HFFc6 (cell line): ENCODE measurements around the gene OXTR. TPM values are rescaled to one million over a fixed set of nuclear protein-coding genes. Genes with fewer than 3 reads are reported as not detected.
A peak's percentile ranks its signal among the peaks of the same experiment; 100 is the strongest.

ENCODE experiments used
- DNase-seq: peaks from one replicate; pipeline ENCODE4 v3.0.0-alpha.2; 2018
- H3K27ac Mint-ChIP-seq: 2 replicates; pipeline ENCODE4 v1.8.0; 2020; ENCODE audit warnings: mild to moderate bottlenecking, mixed read lengths
- H3K27me3 Mint-ChIP-seq: 2 replicates; pipeline ENCODE4 v1.8.0; 2021; ENCODE audit warnings: mild to moderate bottlenecking, moderate library complexity, mixed read lengths; ENCODE audit not compliant: insufficient read depth
- H3K36me3 Mint-ChIP-seq: 2 replicates; pipeline ENCODE4 v1.8.0; 2021; ENCODE audit warnings: low read depth, mixed read lengths
- H3K4me1 Mint-ChIP-seq: 2 replicates; pipeline ENCODE4 v1.8.0; 2020; ENCODE audit warnings: low read depth, mixed read lengths
- H3K4me3 Mint-ChIP-seq: 2 replicates; pipeline ENCODE4 v1.8.0; 2020; ENCODE audit warnings: mild to moderate bottlenecking, moderate library complexity, mixed read lengths
- H3K9me3 Mint-ChIP-seq: 2 replicates; pipeline ENCODE4 v1.8.0; 2020; ENCODE audit warnings: mild to moderate bottlenecking, mixed read lengths
- total RNA-seq, 6 experiments: library from RNA; stranded (reverse); fragmentation: NEBNext Ultra II Directional; extraction: Animal tissue kit (Norgen Biotek cat#: 25700); gene quantifications; 2 replicates in 1 of 6; 3 replicates in 5 of 6; pipeline ENCODE4 v1.2.3, GENCODE V29; 2021
- TF ChIP-seq, protein P1 (sequence below): fragments of 200-600 bp; sonication (generic); IDR thresholded peaks from 2 replicates; pipeline ENCODE4 v1.5.0; 2021; ENCODE audit warnings: antibody characterized with exemption, mild to moderate bottlenecking

OXTR gene
- total RNA-seq, 6 experiments from 2014 or later = 596 to 899 (median 635) TPM

DNA sequence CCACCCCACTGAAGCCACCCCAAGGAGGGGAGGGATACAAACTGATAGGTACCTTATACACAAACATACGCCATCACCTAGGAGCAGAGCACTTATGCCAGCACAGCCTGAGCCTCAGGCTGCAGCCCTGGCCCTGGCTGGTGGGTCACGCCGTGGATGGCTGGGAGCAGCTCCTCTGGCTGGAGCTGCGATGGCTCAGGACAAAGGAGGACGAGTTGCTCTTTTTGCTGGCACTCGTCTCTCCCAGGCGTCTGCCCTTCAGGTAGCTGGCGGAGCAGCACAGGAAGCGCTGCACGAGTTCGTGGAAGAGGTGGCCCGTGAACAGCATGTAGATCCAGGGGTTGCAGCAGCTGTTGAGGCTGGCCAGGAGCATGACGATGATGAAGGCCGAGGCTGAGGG, 16.6 kb downstream of the OXTR start:
- Mint-ChIP-seq H3K4me1 (peaks cover 66% of the 10 kb centered on the region), H3K27me3 (peaks cover 16% of the 10 kb centered on the region), H3K27ac (peak overlapping the region; percentile 72), H3K4me3 (no peak overlapping the region), H3K36me3 (peaks cover 80% of the 10 kb centered on the region), H3K9me3 (no peaks in the 10 kb centered on the region)
- DNase-seq = no peak
- TF ChIP-seq, protein P1, sequence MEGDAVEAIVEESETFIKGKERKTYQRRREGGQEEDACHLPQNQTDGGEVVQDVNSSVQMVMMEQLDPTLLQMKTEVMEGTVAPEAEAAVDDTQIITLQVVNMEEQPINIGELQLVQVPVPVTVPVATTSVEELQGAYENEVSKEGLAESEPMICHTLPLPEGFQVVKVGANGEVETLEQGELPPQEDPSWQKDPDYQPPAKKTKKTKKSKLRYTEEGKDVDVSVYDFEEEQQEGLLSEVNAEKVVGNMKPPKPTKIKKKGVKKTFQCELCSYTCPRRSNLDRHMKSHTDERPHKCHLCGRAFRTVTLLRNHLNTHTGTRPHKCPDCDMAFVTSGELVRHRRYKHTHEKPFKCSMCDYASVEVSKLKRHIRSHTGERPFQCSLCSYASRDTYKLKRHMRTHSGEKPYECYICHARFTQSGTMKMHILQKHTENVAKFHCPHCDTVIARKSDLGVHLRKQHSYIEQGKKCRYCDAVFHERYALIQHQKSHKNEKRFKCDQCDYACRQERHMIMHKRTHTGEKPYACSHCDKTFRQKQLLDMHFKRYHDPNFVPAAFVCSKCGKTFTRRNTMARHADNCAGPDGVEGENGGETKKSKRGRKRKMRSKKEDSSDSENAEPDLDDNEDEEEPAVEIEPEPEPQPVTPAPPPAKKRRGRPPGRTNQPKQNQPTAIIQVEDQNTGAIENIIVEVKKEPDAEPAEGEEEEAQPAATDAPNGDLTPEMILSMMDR = no peak

DNA sequence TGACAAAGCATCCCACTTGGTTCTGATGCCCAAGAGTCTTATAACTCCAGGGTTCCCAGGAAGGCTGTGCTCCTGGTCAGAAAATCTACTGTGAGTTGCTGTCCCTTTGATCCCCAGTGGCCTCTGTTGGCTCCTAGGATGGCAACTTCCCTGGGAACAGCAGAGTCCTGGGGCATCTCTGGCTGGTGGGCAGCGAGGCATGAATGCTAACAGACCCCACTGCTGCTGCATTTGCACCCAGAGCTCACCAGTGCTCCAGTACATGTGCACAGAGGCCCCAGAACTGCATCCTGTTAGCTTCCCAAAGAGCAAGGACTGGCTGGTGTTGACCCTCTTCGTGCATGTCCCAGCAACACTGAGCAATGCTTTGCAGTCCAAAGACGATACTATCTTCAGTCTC, 20.1 kb downstream of the OXTR start:
- peak overlapping the region; percentile 14 for H3K27ac Mint-ChIP-seq
- H3K27me3 Mint-ChIP-seq = peaks cover 23% of the 10 kb centered on the region
- peaks cover 47% of the 10 kb centered on the region for H3K36me3 Mint-ChIP-seq
- no peaks in the 10 kb centered on the region for H3K9me3 Mint-ChIP-seq
- TF ChIP-seq, protein P1 = no peak
- H3K4me3 Mint-ChIP-seq = no peak overlapping the region
- peaks cover 31% of the 10 kb centered on the region for H3K4me1 Mint-ChIP-seq
- DNase-seq = no peak

DNA sequence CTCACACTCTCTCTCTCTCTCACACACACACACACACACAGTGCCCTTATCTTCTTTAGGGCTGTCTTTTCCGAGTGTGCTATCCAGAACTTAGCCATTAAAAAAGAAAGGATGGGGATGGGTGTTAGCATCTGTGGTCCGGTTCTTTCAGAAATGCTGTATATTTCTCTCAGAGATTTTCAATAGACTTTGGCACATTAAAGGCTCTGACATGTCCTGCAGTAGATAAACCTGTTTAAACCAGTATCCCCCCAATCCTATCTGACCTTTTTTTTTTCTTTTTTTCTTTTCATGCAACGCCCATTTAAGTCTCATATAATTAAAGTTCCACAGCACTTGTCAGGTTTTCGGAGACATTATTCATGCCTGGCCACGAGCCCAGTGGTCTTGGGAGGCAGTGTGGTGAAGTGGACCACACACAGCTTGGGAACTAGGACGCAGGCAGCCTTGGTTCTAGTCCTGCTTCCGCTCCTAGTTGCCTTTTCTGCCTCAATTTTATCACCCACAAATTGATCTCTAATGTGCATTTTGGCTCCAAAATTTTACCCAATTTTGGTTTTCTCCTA, 22.6 kb downstream of the OXTR start:
- H3K27me3 Mint-ChIP-seq = peaks cover 18% of the 10 kb centered on the region
- H3K36me3 Mint-ChIP-seq = peaks cover 23% of the 10 kb centered on the region

DNA sequence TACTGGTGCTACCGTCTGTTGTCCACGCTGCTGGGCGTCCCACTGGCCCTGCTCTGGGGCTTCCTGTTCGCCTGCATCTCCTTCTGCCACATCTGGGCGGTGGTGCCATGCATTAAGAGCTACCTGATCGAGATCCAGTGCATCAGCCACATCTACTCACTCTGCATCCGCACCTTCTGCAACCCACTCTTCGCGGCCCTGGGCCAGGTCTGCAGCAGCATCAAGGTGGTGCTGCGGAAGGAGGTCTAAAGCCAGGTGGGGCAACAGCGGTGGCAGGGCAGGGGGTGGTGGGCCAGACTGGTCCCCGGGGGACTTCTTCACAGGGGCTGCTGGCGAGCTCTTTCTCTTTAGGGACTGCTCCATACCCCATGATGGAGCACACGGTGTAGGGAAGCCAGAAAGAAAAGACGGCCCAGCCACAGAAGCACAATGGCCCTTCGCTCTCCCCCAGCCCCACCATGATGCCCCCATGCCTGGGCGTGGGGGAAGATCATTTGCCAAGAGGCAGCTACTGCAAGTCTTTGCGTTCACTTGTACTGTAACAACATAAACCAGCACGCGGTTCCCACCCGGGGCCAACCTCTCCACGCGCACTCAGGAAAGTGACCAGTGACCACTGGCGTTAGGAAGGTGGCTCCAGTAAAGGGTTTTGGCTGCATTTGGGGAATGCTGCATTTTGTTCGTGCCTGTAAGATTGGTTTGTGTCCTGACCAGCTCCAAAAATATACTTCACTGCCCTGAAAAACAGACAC, 23.6 kb downstream of the OXTR start:
- H3K27me3 Mint-ChIP-seq = peaks cover 18% of the 10 kb centered on the region
- peaks cover 36% of the 10 kb centered on the region for H3K4me1 Mint-ChIP-seq
- no peak overlapping the region for H3K4me3 Mint-ChIP-seq
- peak overlapping the region; percentile 3; the same call in 1 of the 2 replicates for H3K27ac Mint-ChIP-seq
- TF ChIP-seq, protein P1 = no peak
- no peak for DNase-seq
- peaks cover 12% of the 10 kb centered on the region for H3K36me3 Mint-ChIP-seq
- no peaks in the 10 kb centered on the region for H3K9me3 Mint-ChIP-seq

More for the DNA sequence above, 22.6 kb downstream of the OXTR start:
- H3K9me3 Mint-ChIP-seq = no peaks in the 10 kb centered on the region
- peak overlapping the region; percentile 3; the same call in 1 of the 2 replicates for H3K27ac Mint-ChIP-seq
- H3K4me1 Mint-ChIP-seq = peaks cover 36% of the 10 kb centered on the region
- DNase-seq = no peak
- H3K4me3 Mint-ChIP-seq = no peak overlapping the region
- TF ChIP-seq, protein P1 = no peak

DNA sequence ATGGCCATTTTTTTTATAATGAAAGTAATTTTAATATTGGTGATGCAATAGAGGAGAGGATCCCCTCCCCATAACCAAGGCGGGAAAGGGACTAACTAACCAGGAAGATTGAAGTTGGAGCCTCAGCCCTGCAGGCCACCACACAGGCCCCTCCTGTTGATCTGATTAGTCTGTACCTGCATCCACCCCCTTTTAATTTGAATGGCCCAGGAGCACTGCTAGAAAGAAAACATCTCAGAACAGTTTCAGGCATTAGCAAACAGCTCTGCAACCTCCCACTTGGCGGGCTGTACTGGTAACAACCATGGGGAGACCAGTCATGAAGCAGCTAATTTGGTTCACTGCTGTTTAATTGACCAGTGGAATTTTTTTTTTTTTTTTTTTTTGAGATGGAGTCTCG, 25.5 kb downstream of the OXTR start:
- H3K27ac Mint-ChIP-seq = peak overlapping the region; percentile 69; the same call in 1 of the 2 replicates
- TF ChIP-seq, protein P1 = no peak
- no peak for DNase-seq
- H3K4me3 Mint-ChIP-seq = no peak overlapping the region
- peaks cover 16% of the 10 kb centered on the region for H3K27me3 Mint-ChIP-seq
- no peaks in the 10 kb centered on the region for H3K36me3 Mint-ChIP-seq
- peaks cover 51% of the 10 kb centered on the region for H3K4me1 Mint-ChIP-seq
- H3K9me3 Mint-ChIP-seq = no peaks in the 10 kb centered on the region
